SKM-1 treated with dmso at 0.1 percent for 144 hours (cell line): ENCODE results near the gene ZYX.

ENCODE experiments used
- DNase-seq: peaks from one replicate; lab custom pipeline; 2025; ENCODE audit not compliant: unreplicated experiment; lab: John Stamatoyannopoulos, UW

Gene ZYX

DNA sequence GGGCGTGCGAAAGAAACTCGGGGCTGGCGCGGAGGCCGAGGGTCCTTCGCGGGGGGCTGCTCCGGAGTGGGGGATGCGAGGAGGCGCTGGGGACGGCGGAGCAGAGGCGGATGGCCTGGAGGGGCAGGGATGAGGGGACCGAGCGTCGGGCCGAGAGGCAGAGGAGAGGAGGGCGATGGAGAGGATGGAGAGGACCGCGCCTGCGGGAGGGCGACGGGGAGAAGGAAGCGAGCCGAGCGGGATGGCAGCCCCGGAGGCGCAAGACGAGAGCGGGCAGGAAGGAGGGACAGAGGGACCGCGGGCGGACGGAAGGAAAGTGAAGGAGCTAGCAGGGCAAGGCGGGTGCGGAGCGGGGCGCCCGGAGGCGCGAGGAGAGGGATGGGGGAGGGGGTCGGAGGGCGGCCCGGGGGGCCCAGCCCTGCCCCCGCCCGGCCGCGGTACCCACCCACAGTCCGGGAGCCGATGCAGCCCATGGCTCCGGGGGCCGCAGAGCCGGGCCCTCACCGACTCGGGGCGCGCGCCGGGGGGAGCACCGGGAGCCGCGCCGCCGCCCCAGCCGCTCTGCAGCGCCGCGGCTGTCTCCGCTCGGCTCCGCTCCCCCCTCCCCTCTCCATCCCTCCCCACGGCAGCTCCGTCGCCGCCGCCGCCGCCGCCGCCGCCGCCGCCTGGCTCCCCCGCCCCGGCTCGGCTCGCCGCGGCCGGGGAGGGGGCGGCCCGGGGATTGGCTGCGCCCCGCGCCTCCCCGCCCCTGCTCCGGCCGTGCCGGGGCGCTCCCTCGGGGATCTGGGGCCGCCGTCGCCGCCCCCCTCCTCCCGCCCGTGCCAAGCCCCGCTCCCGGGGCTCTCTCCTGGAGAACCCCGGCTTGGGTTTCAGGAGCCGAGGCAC is 18.8 kb upstream of the ZYX start, which contains the start of gene FAM131B:
Gene FAM131B (minus strand): TSS at position 583 of the 885 bp plus-strand sequence. CDS start 110 bp downstream, at position 473.
- no peak for DNase-seq

DNA sequence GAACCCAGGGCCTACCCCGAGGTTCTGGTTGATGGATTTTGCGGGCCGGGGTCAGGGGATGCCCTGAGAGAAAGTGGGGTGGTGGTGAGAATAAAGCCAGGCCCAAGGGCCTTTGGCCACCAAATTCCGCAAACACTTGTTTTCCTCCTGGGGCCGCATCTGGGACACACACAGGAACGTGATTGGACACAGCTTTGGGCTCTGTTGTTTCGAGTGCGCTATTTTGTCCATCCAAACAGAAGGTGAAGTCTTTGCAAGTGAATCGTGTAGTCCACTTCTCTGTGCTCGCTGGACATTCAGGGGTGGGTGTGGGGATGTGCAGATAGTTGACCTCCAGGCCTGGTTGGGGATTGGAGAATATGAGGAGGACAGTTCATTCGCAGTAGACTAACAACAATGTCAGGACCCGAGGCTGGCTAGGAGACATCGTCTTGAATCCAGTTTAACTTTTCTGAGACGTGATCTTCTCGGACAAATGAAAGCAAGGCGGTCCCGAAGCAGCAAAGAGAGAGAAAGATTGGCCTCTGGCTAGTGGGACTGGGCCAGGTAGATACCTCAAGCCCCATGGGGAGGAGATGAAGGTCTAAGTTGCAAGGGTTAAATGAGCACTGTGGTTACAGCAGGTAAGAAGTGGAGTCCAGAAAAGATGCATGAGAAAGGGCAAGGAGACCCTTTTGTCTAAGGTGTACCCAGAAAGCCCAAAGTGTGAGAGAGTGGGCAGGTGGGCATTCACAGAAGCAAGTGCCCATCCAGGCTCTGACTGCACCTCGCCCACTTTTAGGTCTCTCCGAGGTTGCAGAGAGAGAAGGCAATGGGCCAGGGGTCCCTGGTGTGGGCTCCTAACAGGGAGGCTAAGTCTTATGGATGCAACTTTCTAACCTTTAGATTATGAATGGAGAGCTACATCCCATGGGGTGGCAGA is 17.9 kb upstream of the ZYX start:
- DNase-seq: no peak

DNA sequence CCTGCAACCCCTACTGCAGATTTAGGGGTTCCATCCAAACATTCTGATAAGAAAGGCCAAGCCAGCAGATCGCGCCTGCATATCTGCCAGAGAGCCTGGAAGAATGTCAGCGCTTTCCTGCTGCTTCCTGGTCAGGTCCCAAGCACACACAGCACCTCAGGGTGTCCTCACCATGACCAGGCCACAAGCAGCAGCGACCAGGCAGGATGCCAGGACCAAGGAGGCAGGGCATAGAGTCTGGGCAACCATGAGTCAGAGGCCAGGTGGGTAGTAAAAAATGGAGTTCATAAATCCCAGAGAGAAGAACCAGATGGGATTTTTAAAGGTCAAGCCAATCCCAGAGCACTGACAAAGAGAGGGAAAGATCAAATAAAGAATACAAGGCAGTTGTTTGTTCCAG is 13.2 kb upstream of the ZYX start:
- no peak for DNase-seq

DNA sequence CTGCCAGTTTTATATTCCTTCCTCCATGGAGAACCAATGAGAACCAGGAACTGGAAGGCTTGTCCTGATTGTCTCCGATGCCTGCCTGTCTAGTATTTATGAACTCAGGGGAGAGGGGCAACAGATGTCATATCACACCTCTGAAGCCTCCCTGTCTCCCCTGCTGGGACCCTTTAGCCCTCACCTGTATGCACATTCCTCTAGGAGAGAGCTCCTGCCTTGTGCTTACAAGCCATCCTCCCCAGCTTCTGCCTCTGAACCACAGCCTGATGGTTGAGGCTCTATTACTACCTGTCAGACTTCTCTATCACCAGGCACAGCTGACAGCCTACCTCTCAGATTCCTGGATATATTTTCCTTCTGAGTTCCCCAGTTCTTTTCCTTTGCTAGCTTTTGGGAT is 12.8 kb upstream of the ZYX start:
- DNase-seq: no peak

DNA sequence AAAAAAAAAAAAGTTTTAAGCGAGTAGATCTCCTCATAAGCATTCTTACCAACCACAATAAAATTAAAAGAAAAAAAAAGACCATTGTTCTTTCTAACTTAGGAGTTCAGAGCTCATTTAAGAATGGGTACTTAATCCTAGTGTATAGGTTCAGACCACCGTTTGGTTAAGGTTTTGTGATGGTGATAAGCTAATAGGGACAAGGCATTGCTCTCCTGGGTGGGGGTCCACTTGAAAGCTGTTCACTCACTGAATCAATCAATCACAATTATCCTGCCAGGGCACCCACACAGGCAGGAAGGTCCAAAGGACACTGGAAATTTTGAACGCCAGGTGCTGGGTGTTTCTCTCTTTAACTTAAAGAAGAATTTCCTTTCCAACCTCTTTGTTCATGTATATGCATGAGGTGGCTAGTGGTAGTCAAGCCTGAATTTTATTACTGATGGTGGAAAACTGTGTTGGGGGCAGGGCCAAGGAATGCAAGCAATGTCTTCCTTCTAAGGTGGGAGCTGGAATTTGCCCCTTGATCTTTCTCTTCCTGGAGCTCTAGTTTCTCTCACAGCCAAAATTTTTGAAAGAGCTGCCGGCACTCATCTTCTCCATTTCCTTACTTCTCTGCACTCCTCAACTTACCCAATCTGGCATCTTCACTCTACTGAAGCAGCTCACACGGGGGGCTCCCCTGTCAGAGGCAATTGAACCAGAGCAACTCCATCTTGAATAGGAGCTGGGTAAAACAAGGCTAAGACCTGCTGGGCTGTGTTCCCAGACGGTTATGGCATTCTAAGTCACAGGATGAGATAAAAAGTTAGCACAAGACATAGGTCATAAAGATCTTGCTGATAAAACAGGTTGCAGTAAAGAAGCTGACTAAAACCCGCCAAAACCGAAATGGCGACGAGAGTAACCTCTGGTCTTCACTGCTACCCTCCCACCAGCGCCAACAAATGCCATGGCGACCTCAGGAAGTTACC is 11.2 kb upstream of the ZYX start:
- DNase-seq: no peak

DNA sequence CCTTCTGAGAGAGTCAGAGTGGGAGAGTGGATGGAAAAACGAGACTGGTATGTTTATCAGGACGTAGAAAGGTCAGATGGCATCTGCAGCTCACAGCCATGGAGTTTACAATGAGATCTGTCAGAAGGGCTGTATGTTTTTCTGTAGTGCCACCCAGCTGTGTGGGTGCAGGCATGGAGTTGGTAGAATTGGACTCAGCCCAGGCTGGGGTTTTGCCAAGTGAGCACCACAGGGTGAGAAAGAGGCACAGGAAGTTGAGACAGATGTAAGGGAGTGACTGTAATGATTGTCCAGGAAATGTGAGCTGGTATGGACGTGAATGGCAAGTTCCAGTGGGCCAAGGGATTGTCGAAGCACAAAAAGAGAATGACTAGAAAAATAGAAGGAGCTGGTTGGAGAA is 9.1 kb upstream of the ZYX start:
- DNase-seq: peak; percentile 70

DNA sequence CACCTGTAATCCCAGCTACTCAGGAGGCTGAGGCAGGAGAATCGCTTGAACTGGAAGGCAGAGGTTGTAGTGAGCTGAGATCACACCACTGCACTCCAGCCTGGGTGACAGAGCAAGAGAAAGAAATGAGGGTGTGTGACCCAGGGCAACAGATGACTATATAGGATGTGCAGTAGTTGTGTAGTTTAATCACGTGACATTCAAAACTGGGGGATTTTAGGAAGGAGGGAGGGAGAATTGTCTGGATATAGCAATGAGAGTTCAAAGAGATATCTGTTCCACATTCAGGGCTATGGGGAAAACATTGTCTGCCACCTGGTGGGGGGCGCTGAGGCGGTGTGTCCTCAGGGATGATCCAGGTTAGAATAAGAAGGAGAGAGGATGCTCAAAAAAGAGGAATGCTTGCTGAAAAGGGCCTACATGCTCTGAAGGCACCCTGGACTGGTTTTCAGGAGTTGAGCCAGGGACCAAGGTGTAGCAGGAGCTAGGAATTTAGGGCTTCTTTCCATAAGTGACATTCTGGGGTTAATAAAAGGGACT is 7.8 kb upstream of the ZYX start:
- no peak for DNase-seq

DNA sequence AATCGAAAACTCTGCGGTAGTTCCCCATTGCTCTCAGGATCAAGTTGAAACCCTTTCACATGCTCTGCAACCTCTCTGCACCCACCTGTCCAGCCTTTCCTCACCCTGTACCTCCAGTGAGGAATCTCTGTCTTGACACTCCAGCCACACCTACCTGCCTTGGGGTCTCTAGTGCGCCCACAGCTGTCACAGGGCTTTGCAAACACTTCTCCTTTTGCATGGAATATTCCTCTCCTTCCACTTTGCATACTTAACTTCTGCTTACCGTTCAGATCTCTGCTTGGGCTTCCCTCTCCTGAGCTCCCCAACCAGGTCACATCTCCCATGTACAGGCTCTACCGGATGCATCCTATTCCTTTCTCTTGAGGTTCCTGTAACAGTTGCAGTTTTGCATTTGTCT is 6.6 kb upstream of the ZYX start:
- peak; percentile 51 for DNase-seq

DNA sequence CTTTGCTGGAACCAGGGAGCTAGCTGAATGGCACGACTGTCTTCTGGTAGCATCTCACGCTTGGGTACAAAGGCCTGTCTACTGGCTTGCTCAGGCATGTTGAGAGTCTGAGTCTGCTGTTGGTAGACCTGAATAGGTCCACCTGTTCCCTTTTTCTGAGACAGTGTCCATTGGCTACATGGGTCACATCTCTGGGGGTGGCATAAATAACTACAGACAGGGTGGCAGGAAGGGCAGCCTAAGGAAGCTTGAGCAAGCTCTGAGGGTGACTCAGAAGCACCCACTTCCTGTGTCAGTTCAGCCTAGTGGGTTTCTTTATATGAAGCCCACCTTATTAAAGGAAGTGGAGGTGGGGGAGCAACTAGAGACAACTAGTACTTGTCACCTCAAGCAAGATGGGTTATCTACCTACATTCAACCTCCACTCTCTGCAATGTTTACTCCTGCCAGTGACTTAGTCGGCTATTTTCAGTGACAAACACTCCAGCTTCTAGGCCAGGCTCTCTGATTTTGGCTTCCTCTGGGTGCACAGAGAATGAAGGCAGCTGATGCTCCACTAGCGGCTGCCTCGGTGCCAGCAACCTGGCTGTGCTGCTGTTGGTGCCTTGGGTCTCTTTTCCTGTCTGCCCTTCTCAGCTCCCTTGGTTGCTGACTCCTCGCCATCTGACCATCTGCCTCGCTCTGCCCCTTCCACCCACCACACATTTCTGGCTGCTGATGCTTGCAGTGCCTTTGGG is 5.7 kb upstream of the ZYX start:
- peak; percentile 71 for DNase-seq

DNA sequence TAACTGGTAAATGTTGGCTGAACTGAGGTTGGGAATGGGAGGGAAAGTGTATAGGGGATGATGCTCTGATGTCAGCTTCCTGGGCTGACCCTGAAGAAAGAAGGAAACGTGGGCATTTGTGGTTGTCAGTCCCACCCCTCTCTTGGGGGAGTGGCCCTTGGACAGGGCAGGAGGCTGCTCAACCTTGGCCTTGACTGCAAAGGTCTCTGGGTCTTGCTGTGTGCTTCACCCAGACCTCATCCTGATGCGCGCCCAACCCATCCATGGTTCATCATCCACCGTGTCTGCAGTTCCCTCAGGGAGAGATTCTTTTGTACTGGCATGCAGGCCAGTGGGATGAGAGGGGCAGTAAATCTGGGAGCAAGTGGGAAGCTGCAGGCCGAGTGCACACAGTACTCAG is 4.7 kb upstream of the ZYX start:
- DNase-seq: peak; percentile 41

DNA sequence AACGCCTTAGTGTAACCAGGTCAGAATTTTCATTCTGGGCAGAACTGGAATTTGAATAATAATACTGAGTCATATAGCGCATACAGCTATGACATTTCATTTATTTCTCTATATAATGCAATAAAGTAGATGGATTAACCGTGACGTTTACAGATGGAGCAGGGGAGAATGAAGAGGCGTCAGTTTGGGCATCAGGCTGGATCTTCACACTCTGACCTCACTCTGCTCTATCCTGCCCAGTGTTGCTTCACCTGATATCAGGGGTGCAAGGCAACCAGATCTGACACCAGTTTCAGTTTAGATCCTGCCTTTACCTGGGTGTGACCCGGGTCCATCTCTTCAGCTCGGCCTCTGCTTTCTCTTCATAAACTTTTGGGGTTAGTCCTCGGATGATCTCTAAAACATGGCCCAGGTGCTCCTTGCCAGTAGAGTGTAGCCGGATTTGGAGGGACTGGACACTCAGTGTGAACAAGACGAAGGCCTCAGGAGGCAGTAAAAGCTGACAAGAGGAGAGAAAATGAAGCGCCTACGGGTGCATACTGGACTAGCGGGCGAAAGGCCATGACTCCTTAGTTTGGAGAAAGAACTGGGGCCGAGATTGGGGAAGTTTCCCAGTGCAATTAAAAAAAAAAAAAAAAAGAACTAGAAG is 1.4 kb upstream of the ZYX start:
- DNase-seq: peak; percentile 55

DNA sequence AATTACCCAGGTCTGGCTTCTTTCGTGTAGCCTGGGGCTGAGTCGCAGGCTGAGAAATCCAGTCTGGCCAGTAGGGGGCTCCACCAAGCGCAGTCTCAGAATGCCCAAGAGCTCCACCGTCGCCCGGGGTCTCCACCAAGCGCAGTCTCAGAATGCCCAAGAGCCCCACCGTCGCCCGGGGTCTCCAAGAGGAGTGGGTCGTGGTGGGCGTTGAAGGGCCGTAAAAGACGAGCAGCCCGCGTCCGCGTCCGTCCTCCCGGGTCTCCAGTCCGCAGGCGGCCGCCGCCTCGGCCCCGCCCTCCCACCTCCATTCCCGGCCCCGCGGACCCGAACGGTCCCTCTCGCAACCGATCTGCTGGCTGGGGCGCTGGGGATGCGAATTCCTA is 892 bp upstream of the ZYX start:
- DNase-seq: peak; percentile 78

DNA sequence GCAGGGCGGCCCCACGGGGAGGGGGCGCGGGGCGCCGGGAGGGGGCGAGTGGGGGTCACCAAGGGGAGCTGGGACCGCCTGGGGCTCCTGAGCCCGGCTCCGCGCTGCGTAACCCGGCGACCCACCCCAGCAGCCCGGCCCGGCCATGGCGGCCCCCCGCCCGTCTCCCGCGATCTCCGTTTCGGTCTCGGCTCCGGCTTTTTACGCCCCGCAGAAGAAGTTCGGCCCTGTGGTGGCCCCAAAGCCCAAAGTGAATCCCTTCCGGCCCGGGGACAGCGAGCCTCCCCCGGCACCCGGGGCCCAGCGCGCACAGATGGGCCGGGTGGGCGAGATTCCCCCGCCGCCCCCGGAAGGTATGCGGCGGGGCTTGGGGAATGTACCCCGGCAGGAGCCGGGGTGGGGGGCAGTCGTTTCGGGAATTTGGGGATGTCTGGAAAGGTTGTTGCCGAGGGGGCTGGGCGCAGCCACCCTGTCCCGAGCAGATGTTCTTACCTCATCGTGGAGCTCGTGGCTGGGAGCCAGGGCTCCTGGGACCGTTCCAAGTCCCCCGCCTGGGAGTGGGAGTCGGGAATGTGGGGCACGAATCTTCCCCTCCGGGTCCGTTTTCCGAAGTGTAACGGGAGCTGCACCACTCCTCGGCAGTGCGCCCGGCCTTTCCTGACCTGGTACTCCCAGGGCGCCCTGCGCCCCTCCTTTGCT is 431 bp downstream of the ZYX start:
- DNase-seq: no peak

DNA sequence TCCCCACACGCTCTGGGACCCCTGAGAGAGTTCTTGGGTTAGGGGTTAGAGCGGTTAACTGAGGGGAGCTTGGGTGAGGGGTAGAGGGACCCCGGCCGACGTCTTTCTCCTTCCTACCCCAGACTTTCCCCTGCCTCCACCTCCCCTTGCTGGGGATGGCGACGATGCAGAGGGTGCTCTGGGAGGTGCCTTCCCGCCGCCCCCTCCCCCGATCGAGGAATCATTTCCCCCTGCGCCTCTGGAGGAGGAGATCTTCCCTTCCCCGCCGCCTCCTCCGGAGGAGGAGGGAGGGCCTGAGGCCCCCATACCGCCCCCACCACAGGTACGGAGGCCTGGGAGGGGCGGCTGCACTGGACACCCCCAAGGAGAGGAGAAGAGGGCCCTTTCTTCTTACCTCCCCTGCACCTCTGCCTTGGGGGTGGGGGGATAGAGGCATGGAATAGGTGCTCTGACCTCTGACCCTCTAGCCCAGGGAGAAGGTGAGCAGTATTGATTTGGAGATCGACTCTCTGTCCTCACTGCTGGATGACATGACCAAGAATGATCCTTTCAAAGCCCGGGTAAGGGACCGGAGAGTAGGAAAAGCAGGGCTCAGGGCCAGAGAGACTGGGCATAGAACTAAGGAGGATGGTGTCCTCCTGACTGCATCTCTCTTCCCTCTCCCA is 1.1 kb downstream of the ZYX start:
- DNase-seq: no peak

DNA sequence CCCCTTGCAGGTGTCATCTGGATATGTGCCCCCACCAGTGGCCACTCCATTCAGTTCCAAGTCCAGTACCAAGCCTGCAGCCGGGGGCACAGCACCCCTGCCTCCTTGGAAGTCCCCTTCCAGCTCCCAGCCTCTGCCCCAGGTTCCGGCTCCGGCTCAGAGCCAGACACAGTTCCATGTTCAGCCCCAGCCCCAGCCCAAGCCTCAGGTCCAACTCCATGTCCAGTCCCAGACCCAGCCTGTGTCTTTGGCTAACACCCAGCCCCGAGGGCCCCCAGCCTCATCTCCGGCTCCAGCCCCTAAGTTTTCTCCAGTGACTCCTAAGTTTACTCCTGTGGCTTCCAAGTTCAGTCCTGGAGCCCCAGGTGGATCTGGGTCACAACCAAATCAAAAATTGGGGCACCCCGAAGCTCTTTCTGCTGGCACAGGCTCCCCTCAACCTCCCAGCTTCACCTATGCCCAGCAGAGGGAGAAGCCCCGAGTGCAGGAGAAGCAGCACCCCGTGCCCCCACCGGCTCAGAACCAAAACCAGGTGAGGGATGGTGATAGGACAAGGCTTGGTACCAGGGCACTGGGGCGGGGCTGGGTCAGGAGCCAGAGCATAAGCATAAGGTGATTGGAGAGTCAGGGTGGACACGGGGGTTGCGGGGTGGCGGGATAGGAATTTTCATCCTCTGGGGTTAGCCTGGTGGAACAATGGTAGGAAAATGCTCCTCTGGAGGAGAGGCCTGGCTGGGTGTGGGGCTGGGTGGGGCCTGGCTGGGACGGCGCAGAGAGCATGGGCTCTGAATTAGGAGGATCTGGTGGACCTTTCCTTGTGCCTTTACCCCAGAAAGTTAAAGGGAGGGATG is 1.9 kb downstream of the ZYX start:
- DNase-seq: no peak

DNA sequence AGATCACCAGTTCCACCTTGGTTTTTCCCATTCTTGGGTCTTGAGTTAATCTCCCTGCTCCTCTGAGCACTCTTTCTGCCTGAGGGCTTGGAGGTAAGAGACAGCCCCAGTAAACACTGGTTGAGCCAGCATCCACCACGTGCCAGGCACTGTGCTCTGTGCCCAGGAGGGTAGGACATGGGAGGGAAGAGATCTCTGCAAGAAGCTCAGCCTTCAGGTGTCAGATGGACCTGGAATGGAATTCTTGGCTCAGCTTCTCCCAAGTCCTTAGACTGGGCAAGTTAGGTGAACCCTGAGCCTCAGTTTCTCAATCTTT is 2.5 kb downstream of the ZYX start:
- DNase-seq: no peak

DNA sequence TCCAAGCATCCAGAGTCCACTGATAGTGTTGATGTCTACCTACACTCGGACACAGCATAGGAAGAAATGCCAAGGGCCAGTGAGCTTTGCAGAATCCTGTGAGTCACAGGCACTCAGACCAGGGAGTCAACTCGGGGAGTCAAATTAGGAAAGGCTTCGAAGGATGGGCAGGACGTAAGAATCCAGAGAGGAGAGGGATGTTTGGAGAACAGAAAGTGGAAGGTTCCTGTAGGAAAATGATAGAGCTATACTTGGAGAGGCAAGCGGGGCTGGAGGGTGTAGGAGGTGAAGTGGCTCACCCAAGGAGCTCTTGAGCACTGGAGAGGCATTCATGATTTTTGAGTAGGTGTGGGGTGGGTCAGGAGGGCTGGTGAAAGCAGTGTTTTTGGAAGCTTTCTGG is 3.0 kb downstream of the ZYX start:
- DNase-seq: no peak
